ENCODE measurements around the gene CCSER1. TPM values are rescaled to one million over a fixed set of nuclear protein-coding genes. Genes with fewer than 3 reads are reported as not detected.

CCSER1 gene
- total RNA-seq, 2 donors from 2014 or later = 11.8 to 12.5 TPM

DNA sequence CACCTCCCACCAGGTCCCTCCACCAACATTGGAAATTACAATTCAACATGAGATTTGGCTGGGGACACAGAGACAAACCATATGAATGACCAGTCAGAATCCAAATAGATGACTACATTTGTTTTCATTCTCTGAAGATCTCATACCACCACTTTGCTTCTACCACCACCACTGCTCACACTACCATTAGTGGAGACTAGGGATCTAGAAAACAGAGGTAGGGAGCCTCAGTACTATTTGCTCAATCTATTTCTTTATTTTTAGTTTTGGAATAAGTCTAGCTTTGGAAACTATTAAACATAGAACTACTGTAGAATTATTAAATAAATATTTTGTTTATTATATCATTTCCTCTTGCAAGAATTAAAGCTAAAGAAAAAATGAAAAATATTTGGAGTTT lies 727.9 kb downstream of the CCSER1 start:
- TF ChIP-seq, protein P1, sequence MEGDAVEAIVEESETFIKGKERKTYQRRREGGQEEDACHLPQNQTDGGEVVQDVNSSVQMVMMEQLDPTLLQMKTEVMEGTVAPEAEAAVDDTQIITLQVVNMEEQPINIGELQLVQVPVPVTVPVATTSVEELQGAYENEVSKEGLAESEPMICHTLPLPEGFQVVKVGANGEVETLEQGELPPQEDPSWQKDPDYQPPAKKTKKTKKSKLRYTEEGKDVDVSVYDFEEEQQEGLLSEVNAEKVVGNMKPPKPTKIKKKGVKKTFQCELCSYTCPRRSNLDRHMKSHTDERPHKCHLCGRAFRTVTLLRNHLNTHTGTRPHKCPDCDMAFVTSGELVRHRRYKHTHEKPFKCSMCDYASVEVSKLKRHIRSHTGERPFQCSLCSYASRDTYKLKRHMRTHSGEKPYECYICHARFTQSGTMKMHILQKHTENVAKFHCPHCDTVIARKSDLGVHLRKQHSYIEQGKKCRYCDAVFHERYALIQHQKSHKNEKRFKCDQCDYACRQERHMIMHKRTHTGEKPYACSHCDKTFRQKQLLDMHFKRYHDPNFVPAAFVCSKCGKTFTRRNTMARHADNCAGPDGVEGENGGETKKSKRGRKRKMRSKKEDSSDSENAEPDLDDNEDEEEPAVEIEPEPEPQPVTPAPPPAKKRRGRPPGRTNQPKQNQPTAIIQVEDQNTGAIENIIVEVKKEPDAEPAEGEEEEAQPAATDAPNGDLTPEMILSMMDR (IDR thresholded peaks at IDR 0.05) = no peak
- H3K36me3 ChIP-seq = no peaks in the 10 kb centered on the region
- H3K4me3 ChIP-seq = no peak overlapping the region
- no peaks in the 10 kb centered on the region for H3K27me3 ChIP-seq
- no peaks in the 10 kb centered on the region for H3K4me1 ChIP-seq
- no peak for DNase-seq (ENCODE audit: low spot score)
- H3K9me3 ChIP-seq = no peaks in the 10 kb centered on the region
- H3K27ac ChIP-seq = no peak overlapping the region

DNA sequence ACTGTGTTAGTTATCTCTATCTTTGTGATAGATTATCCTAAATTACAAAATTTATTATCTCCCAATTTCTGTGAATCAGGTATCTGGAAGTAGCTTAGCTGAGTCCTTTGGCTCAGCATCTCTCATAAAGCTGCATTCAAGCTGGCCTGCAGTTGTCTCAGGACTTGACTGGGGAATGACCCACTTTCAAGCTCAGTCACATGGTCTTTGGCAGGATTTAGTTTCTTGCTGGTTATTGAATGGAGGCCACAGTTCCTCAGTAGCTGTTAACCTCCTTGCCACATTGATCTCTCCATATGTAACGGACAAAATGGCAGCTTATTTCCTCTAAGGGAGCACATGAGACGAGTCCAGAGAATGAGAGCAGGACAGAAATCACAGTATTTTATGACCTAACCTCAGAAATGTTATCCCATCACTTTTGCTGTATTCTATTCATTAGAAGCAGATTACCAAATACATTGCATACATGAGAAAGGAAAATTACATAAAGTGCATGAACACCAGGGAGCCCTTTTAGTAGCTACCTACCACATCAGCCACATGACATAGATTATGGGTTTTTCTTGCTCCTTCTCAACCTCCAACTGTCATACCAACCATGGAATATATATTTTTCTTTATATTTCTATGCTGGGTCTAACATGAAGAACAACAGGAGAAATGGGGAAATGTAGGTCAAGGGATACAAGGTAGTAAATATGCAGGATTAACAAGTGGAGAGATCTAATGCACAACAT lies 730.1 kb downstream of the CCSER1 start:
- H3K27ac ChIP-seq = no peak overlapping the region
- no peak for DNase-seq (ENCODE audit: low spot score)
- H3K36me3 ChIP-seq = no peaks in the 10 kb centered on the region
- H3K4me3 ChIP-seq = no peak overlapping the region
- TF ChIP-seq, protein P1 (IDR thresholded peaks at IDR 0.05) = no peak
- no peaks in the 10 kb centered on the region for H3K27me3 ChIP-seq
- no peaks in the 10 kb centered on the region for H3K9me3 ChIP-seq
- no peaks in the 10 kb centered on the region for H3K4me1 ChIP-seq

DNA sequence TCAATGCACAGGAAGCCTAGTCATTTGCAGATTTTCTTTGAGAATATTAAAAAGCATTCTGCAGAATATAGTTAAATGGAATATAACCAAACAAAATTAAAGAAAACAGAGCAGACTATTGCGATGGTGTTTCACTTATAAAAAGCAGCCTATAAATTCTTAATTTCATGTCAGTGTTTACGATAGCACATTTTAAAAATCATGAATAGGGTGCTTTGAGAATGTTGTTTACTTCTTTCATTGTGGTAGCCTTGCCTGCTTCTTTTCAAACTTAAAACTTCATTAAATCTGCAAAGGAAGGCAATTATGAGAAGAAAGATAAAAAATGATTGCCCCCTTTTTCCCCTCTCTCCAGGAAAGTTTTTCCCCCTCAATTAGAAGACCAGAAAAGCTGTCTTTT lies 748.6 kb downstream of the CCSER1 start:
- Histone ChIP-seq H3K4me3 (no peak overlapping the region), H3K9me3 (no peaks in the 10 kb centered on the region), H3K36me3 (no peaks in the 10 kb centered on the region), H3K27me3 (no peaks in the 10 kb centered on the region), H3K27ac (no peak overlapping the region), H3K4me1 (no peaks in the 10 kb centered on the region)
- DNase-seq (ENCODE audit: low spot score) = no peak
- TF ChIP-seq, protein P1 (IDR thresholded peaks at IDR 0.05) = no peak

DNA sequence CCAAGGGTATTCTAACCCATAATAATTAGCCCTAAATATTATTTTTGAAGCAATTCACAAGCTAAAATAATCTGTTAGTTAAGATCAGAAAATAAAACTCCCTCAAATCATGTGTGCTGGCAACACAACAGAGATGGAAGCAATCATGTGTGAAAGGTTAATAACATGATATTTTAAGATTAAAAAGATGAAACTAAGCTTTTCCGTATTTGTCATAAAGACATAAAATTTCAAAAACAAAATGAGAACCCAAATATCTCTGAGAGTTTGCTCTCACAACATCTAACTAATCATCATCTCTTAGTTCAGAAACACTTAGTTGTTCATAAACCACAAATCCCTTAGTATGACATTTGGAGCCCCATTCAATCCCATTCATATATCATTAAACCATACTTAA lies 749.1 kb downstream of the CCSER1 start:
- TF ChIP-seq, protein P1 (IDR thresholded peaks at IDR 0.05) = no peak
- Histone ChIP-seq H3K9me3 (no peaks in the 10 kb centered on the region), H3K4me3 (no peak overlapping the region), H3K4me1 (no peaks in the 10 kb centered on the region), H3K27ac (no peak overlapping the region), H3K27me3 (no peaks in the 10 kb centered on the region), H3K36me3 (no peaks in the 10 kb centered on the region)
- no peak for DNase-seq (ENCODE audit: low spot score)

DNA sequence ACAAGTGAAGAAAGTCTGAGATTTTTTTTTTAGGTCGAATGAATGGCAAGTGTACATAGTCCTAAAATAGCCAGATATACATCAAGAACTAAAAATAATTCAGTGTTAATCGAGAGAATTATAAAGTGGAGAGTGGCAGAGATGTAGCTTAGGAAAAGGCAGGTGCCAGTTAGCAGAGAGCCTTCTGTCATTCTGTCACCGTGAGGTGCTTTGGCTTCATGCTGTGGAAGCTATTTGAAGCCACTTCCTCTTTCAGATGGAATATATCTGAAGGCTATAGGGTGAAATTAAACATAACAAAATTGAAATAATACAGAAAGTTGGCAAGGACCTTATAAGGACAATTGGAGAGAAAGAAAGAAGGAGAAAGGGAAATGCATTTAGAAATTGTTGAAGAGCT lies 756.3 kb downstream of the CCSER1 start:
- Histone ChIP-seq H3K27me3 (no peaks in the 10 kb centered on the region), H3K4me1 (no peaks in the 10 kb centered on the region), H3K27ac (no peak overlapping the region), H3K36me3 (no peaks in the 10 kb centered on the region), H3K9me3 (no peaks in the 10 kb centered on the region), H3K4me3 (no peak overlapping the region)
- no peak for DNase-seq (ENCODE audit: low spot score)
- TF ChIP-seq, protein P1 (IDR thresholded peaks at IDR 0.05) = no peak

DNA sequence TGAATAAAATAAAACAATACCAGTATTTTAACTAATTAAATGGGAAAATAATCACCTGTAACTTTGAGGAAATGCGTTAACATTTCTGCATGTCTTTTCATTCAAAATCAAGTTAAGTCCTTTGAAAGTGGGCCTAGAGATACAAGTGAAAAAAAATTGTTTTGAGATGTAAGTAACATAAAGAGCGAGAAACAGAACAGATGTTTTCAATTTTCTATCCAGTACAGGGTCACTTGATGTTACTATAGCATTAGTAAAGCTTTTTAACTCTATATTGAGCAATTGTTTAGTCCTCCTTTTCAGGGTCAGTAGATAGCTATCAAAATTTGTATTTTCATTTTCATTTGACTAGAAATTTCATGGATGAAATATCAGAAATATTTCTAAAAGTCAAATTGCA lies 761.4 kb downstream of the CCSER1 start:
- Histone ChIP-seq H3K4me1 (no peaks in the 10 kb centered on the region), H3K36me3 (no peaks in the 10 kb centered on the region), H3K27me3 (no peaks in the 10 kb centered on the region), H3K4me3 (no peak overlapping the region), H3K9me3 (no peaks in the 10 kb centered on the region), H3K27ac (no peak overlapping the region)
- TF ChIP-seq, protein P1 (IDR thresholded peaks at IDR 0.05) = no peak
- DNase-seq (ENCODE audit: low spot score) = no peak
